Fibroblast of lung (primary cell): Measurements from ENCODE around the gene SGTA. TPM values are rescaled to one million over a fixed set of nuclear protein-coding genes. Genes with fewer than 3 reads are reported as not detected.

Experiments
- DNase-seq, 2 donors: peaks; one replicate each; pipeline versions ENCODE4 v3.0.0 to v3.0.0-alpha.2; 2010; ENCODE audit warnings: low read depth in 2 of 2
- H2AFZ ChIP-seq: 2 replicates; pipeline ENCODE4 v1.5.1; 2012; ENCODE audit warnings: low read length, control low read depth, inconsistent platforms
- H3K27ac ChIP-seq: 2 replicates; pipeline ENCODE4 v1.5.1; 2011; ENCODE audit warnings: low read length, control low read depth; ENCODE audit not compliant: insufficient read depth
- H3K27me3 ChIP-seq: 2 replicates; pipeline ENCODE4 v1.5.1; 2011; ENCODE audit warnings: mild to moderate bottlenecking, low read length; ENCODE audit not compliant: control insufficient read depth, insufficient read depth
- H3K36me3 ChIP-seq: 2 replicates; pipeline ENCODE4 v1.5.1; 2011; ENCODE audit warnings: low read length; ENCODE audit not compliant: control insufficient read depth, insufficient read depth
- H3K4me1 ChIP-seq: 2 replicates; pipeline ENCODE4 v1.5.1; 2011; ENCODE audit warnings: low read length; ENCODE audit not compliant: control insufficient read depth, insufficient read depth; ENCODE audit errors: extremely low read depth
- H3K4me2 ChIP-seq: 2 replicates; pipeline ENCODE4 v1.5.1; 2011; ENCODE audit warnings: low read length, control low read depth; ENCODE audit not compliant: insufficient read depth; ENCODE audit errors: extremely low read depth
- H3K4me3 ChIP-seq, 4 experiments: fragments of 200-600 bp in 1 of 4; sonication (generic) in 1 of 4; replicated peaks in 1 of 4; 2 replicates each; pipeline ENCODE4 v1.5.1; 2011 to 2016; ENCODE audit warnings: low read length in 4 of 4, low read depth in 3 of 4, mild to moderate bottlenecking in 3 of 4, control low read depth in 2 of 4, inconsistent platforms in 1 of 4, mixed read lengths in 1 of 4; ENCODE audit not compliant: insufficient read depth in 1 of 4; ENCODE audit errors: control extremely low read depth in 1 of 4
- H3K79me2 ChIP-seq: 2 replicates; pipeline ENCODE4 v1.5.1; 2012; ENCODE audit warnings: mild to moderate bottlenecking, low read length, inconsistent platforms; ENCODE audit not compliant: control insufficient read depth, insufficient read depth
- H3K9ac ChIP-seq: 2 replicates; pipeline ENCODE4 v1.5.1; 2011; ENCODE audit warnings: mild to moderate bottlenecking, low read length, control low read depth; ENCODE audit not compliant: insufficient read depth
- H3K9me3 ChIP-seq: 2 replicates; pipeline ENCODE4 v1.5.1; 2012; ENCODE audit warnings: low read depth, low read length; ENCODE audit not compliant: control insufficient read depth, insufficient read depth
- H4K20me1 ChIP-seq: 2 replicates; pipeline ENCODE4 v1.5.1; 2011; ENCODE audit warnings: low read length; ENCODE audit not compliant: control insufficient read depth, insufficient read depth; ENCODE audit errors: extremely low read depth
- CTCF ChIP-seq, 2 donors: IDR thresholded peaks in 1 of 2; conservative IDR thresholded peaks in 1 of 2; 1 replicate in 1 of 2; 2 replicates in 1 of 2; pipeline ENCODE4 v1.5.1; 2011 to 2012; ENCODE audit warnings: low read length in 2 of 2, control low read depth in 1 of 2, inconsistent platforms in 1 of 2, low read depth in 1 of 2, mild to moderate bottlenecking in 1 of 2
- EZH2 ChIP-seq: IDR thresholded peaks from 2 replicates; pipeline ENCODE4 v1.5.1; 2012; ENCODE audit warnings: low read length, control low read depth, mild to moderate bottlenecking; ENCODE audit errors: missing control alignments
- polyA plus RNA-seq, 2 donors: library from polyadenylated mRNA; depleted of rRNA in 1 of 2; stranded (reverse) in 1 of 2; unstranded in 1 of 2; fragments of >200 nt; gene quantifications; 2 replicates each; pipeline ENCODE4 v1.2.1, GENCODE V29; 2011 to 2012; ENCODE audit warnings: missing spikeins in 1 of 2
- total RNA-seq: library from RNA; depleted of rRNA; stranded (reverse); fragments of >200 nt; gene quantifications from 2 replicates; pipeline ENCODE4 v1.2.1, GENCODE V29; 2014

SGTA gene
- total and polyA plus RNA-seq, 2 donors (not counting 1 experiment from before 2014, with no cell fraction given), result 26.8 to 33.4 TPM

GRCh38 chr19:2768365-2769132, 14.5 kb downstream of the SGTA start:
- H2AFZ ChIP-seq, result no peak overlapping the region
- no peak for TF ChIP-seq EZH2
- TF ChIP-seq CTCF (conservative IDR thresholded peaks at IDR 0.05 in 1 of 2, IDR thresholded peaks at IDR 0.05 in 1 of 2; ENCODE audit: low read depth in 1 of 2, low read length in 2 of 2), result no peak
- H3K36me3 ChIP-seq, result peaks cover 8% of the 10 kb centered on the region
- no peak overlapping the region for H3K4me2 ChIP-seq
- H3K27me3 ChIP-seq, result no peaks in the 10 kb centered on the region
- H4K20me1 ChIP-seq, result no peaks in the 10 kb centered on the region
- DNase-seq, result no peak
- no peak overlapping the region for H3K4me3 ChIP-seq
- no peaks in the 10 kb centered on the region for H3K9me3 ChIP-seq
- H3K4me1 ChIP-seq, result peaks cover 4% of the 10 kb centered on the region
- H3K9ac ChIP-seq, result no peak overlapping the region
- H3K27ac ChIP-seq, result no peak overlapping the region
- peaks cover 38% of the 10 kb centered on the region for H3K79me2 ChIP-seq

GRCh38 chr19:2767688-2768087, 15.4 kb downstream of the SGTA start:
- Histone ChIP-seq H2AFZ (no peak overlapping the region), H3K36me3 (peaks cover 10% of the 10 kb centered on the region), H3K27me3 (no peaks in the 10 kb centered on the region), H3K4me2 (no peak overlapping the region), H4K20me1 (no peaks in the 10 kb centered on the region), H3K4me1 (peaks cover 4% of the 10 kb centered on the region), H3K4me3 (no peak overlapping the region), H3K9me3 (no peaks in the 10 kb centered on the region), H3K27ac (no peak overlapping the region), H3K9ac (no peak overlapping the region), H3K79me2 (peaks cover 37% of the 10 kb centered on the region)
- no peak for DNase-seq
- TF ChIP-seq CTCF (conservative IDR thresholded peaks at IDR 0.05 in 1 of 2, IDR thresholded peaks at IDR 0.05 in 1 of 2; ENCODE audit: low read depth in 1 of 2, low read length in 2 of 2) (no peak), EZH2 (no peak)

- Histone ChIP-seq H3K4me3 (no peak overlapping the region), H3K27me3 (no peaks in the 10 kb centered on the region), H4K20me1 (no peaks in the 10 kb centered on the region), H2AFZ (no peak overlapping the region), H3K36me3 (peaks cover 10% of the 10 kb centered on the region), H3K79me2 (peaks cover 28% of the 10 kb centered on the region), H3K9ac (no peak overlapping the region), H3K4me2 (no peak overlapping the region), H3K9me3 (no peaks in the 10 kb centered on the region), H3K4me1 (peaks cover 4% of the 10 kb centered on the region), H3K27ac (no peak overlapping the region)
- TF ChIP-seq EZH2 (no peak), CTCF (conservative IDR thresholded peaks at IDR 0.05 in 1 of 2, IDR thresholded peaks at IDR 0.05 in 1 of 2; ENCODE audit: low read depth in 1 of 2, low read length in 2 of 2) (no peak)
- DNase-seq, result no peak
Observed at GRCh38 chr19:2766594-2767372, 16.3 kb downstream of the SGTA start.
